Measurements from ENCODE around the gene KIAA1328.

KIAA1328 gene

GRCh38 chr18:36885981-36886380, 57.1 kb downstream of the KIAA1328 start:
- no peaks in the 10 kb centered on the region for H3K9me3 ChIP-seq (ENCODE audit: control insufficient read depth in 2 of 2, low read length in 2 of 2)
- H3K27me3 ChIP-seq (ENCODE audit: control insufficient read depth in 1 of 2, insufficient read depth in 2 of 2, low read length in 2 of 2): no peaks in the 10 kb centered on the region
- H3K4me1 ChIP-seq (ENCODE audit: control insufficient read depth, insufficient read depth, low read length): peaks cover 2% of the 10 kb centered on the region
- no peaks in the 10 kb centered on the region for H3K36me3 ChIP-seq (ENCODE audit: control insufficient read depth in 2 of 2, insufficient read depth in 2 of 2, low read length in 2 of 2)
- no peak overlapping the region for H3K4me3 ChIP-seq (ENCODE audit: low read length in 2 of 2)
- H3K9ac ChIP-seq (ENCODE audit: low read length in 2 of 2): no peak overlapping the region
- H3K27ac ChIP-seq (ENCODE audit: low read length): no peak overlapping the region

- Histone ChIP-seq H3K4me3 (ENCODE audit: low read length in 2 of 2) (no peak overlapping the region), H3K9me3 (ENCODE audit: control insufficient read depth in 2 of 2, low read length in 2 of 2) (no peaks in the 10 kb centered on the region), H3K9ac (ENCODE audit: low read length in 2 of 2) (no peak overlapping the region), H3K4me1 (ENCODE audit: control insufficient read depth, insufficient read depth, low read length) (peaks cover 2% of the 10 kb centered on the region), H3K27me3 (ENCODE audit: control insufficient read depth in 1 of 2, insufficient read depth in 2 of 2, low read length in 2 of 2) (no peaks in the 10 kb centered on the region), H3K36me3 (ENCODE audit: control insufficient read depth in 2 of 2, insufficient read depth in 2 of 2, low read length in 2 of 2) (no peaks in the 10 kb centered on the region), H3K27ac (ENCODE audit: low read length) (no peak overlapping the region)
Observed at GRCh38 chr18:36887114-36887513, 58.2 kb downstream of the KIAA1328 start.

- Histone ChIP-seq H3K27me3 (ENCODE audit: control insufficient read depth in 1 of 2, insufficient read depth in 2 of 2, low read length in 2 of 2) (no peaks in the 10 kb centered on the region), H3K4me3 (ENCODE audit: low read length in 2 of 2) (no peak overlapping the region), H3K4me1 (ENCODE audit: control insufficient read depth, insufficient read depth, low read length) (peaks cover 2% of the 10 kb centered on the region), H3K36me3 (ENCODE audit: control insufficient read depth in 2 of 2, insufficient read depth in 2 of 2, low read length in 2 of 2) (no peaks in the 10 kb centered on the region), H3K9me3 (ENCODE audit: control insufficient read depth in 2 of 2, low read length in 2 of 2) (no peaks in the 10 kb centered on the region), H3K9ac (ENCODE audit: low read length in 2 of 2) (no peak overlapping the region), H3K27ac (ENCODE audit: low read length) (no peak overlapping the region)
Observed at GRCh38 chr18:36887864-36888263, 58.9 kb downstream of the KIAA1328 start.

GRCh38 chr18:36888778-36889177, 59.9 kb downstream of the KIAA1328 start:
- Histone ChIP-seq H3K4me1 (ENCODE audit: control insufficient read depth, insufficient read depth, low read length) (peaks cover 2% of the 10 kb centered on the region), H3K27me3 (ENCODE audit: control insufficient read depth in 1 of 2, insufficient read depth in 2 of 2, low read length in 2 of 2) (no peaks in the 10 kb centered on the region), H3K9ac (ENCODE audit: low read length in 2 of 2) (no peak overlapping the region), H3K27ac (ENCODE audit: low read length) (no peak overlapping the region), H3K9me3 (ENCODE audit: control insufficient read depth in 2 of 2, low read length in 2 of 2) (no peaks in the 10 kb centered on the region), H3K4me3 (ENCODE audit: low read length in 2 of 2) (no peak overlapping the region), H3K36me3 (ENCODE audit: control insufficient read depth in 2 of 2, insufficient read depth in 2 of 2, low read length in 2 of 2) (no peaks in the 10 kb centered on the region)

- Histone ChIP-seq H3K27ac (ENCODE audit: low read length) (no peak overlapping the region), H3K36me3 (ENCODE audit: control insufficient read depth in 2 of 2, insufficient read depth in 2 of 2, low read length in 2 of 2) (no peaks in the 10 kb centered on the region), H3K4me3 (ENCODE audit: low read length in 2 of 2) (no peak overlapping the region), H3K4me1 (ENCODE audit: control insufficient read depth, insufficient read depth, low read length) (peaks cover 2% of the 10 kb centered on the region), H3K9ac (ENCODE audit: low read length in 2 of 2) (no peak overlapping the region), H3K9me3 (ENCODE audit: control insufficient read depth in 2 of 2, low read length in 2 of 2) (no peaks in the 10 kb centered on the region), H3K27me3 (ENCODE audit: control insufficient read depth in 1 of 2, insufficient read depth in 2 of 2, low read length in 2 of 2) (no peaks in the 10 kb centered on the region)
Observed at GRCh38 chr18:36889321-36889720, 60.4 kb downstream of the KIAA1328 start.

- Histone ChIP-seq H3K4me3 (ENCODE audit: low read length in 2 of 2) (no peak overlapping the region), H3K9ac (ENCODE audit: low read length in 2 of 2) (no peak overlapping the region), H3K9me3 (ENCODE audit: control insufficient read depth in 2 of 2, low read length in 2 of 2) (no peaks in the 10 kb centered on the region), H3K27me3 (ENCODE audit: control insufficient read depth in 1 of 2, insufficient read depth in 2 of 2, low read length in 2 of 2) (no peaks in the 10 kb centered on the region), H3K36me3 (ENCODE audit: control insufficient read depth in 2 of 2, insufficient read depth in 2 of 2, low read length in 2 of 2) (no peaks in the 10 kb centered on the region), H3K4me1 (ENCODE audit: control insufficient read depth, insufficient read depth, low read length) (peaks cover 2% of the 10 kb centered on the region), H3K27ac (ENCODE audit: low read length) (no peak overlapping the region)
Observed at GRCh38 chr18:36889742-36890141, 60.8 kb downstream of the KIAA1328 start.

GRCh38 chr18:36890598-36890997, 61.7 kb downstream of the KIAA1328 start:
- H3K36me3 ChIP-seq (ENCODE audit: control insufficient read depth in 2 of 2, insufficient read depth in 2 of 2, low read length in 2 of 2): no peaks in the 10 kb centered on the region
- H3K4me3 ChIP-seq (ENCODE audit: low read length in 2 of 2): no peak overlapping the region
- peaks cover 2% of the 10 kb centered on the region for H3K4me1 ChIP-seq (ENCODE audit: control insufficient read depth, insufficient read depth, low read length)
- H3K9me3 ChIP-seq (ENCODE audit: control insufficient read depth in 2 of 2, low read length in 2 of 2): no peaks in the 10 kb centered on the region
- no peak overlapping the region for H3K27ac ChIP-seq (ENCODE audit: low read length)
- H3K9ac ChIP-seq (ENCODE audit: low read length in 2 of 2): no peak overlapping the region
- no peaks in the 10 kb centered on the region for H3K27me3 ChIP-seq (ENCODE audit: control insufficient read depth in 1 of 2, insufficient read depth in 2 of 2, low read length in 2 of 2)

GRCh38 chr18:36893227-36893626, 64.3 kb downstream of the KIAA1328 start:
- Histone ChIP-seq H3K27me3 (ENCODE audit: control insufficient read depth in 1 of 2, insufficient read depth in 2 of 2, low read length in 2 of 2) (no peaks in the 10 kb centered on the region), H3K9ac (ENCODE audit: low read length in 2 of 2) (no peak overlapping the region), H3K4me1 (ENCODE audit: control insufficient read depth, insufficient read depth, low read length) (no peaks in the 10 kb centered on the region), H3K4me3 (ENCODE audit: low read length in 2 of 2) (no peak overlapping the region), H3K36me3 (ENCODE audit: control insufficient read depth in 2 of 2, insufficient read depth in 2 of 2, low read length in 2 of 2) (no peaks in the 10 kb centered on the region), H3K9me3 (ENCODE audit: control insufficient read depth in 2 of 2, low read length in 2 of 2) (no peaks in the 10 kb centered on the region), H3K27ac (ENCODE audit: low read length) (no peak overlapping the region)

- no peaks in the 10 kb centered on the region for H3K4me1 ChIP-seq (ENCODE audit: control insufficient read depth, insufficient read depth, low read length)
- no peaks in the 10 kb centered on the region for H3K36me3 ChIP-seq (ENCODE audit: control insufficient read depth in 2 of 2, insufficient read depth in 2 of 2, low read length in 2 of 2)
- no peaks in the 10 kb centered on the region for H3K27me3 ChIP-seq (ENCODE audit: control insufficient read depth in 1 of 2, insufficient read depth in 2 of 2, low read length in 2 of 2)
- peaks cover 2 to 3% of the 10 kb centered on the region in 2 donors for H3K9me3 ChIP-seq (ENCODE audit: control insufficient read depth in 2 of 2, low read length in 2 of 2)
- no peak overlapping the region for H3K4me3 ChIP-seq (ENCODE audit: low read length in 2 of 2)
- no peak overlapping the region for H3K27ac ChIP-seq (ENCODE audit: low read length)
- H3K9ac ChIP-seq (ENCODE audit: low read length in 2 of 2): no peak overlapping the region
Observed at GRCh38 chr18:36895606-36896005, 66.7 kb downstream of the KIAA1328 start.

- H3K4me1 ChIP-seq (ENCODE audit: control insufficient read depth, insufficient read depth, low read length): no peaks in the 10 kb centered on the region
- H3K9ac ChIP-seq (ENCODE audit: low read length in 2 of 2): no peak overlapping the region
- peaks cover 2 to 3% of the 10 kb centered on the region in 2 donors for H3K9me3 ChIP-seq (ENCODE audit: control insufficient read depth in 2 of 2, low read length in 2 of 2)
- H3K27me3 ChIP-seq (ENCODE audit: control insufficient read depth in 1 of 2, insufficient read depth in 2 of 2, low read length in 2 of 2): no peaks in the 10 kb centered on the region
- no peaks in the 10 kb centered on the region for H3K36me3 ChIP-seq (ENCODE audit: control insufficient read depth in 2 of 2, insufficient read depth in 2 of 2, low read length in 2 of 2)
- H3K27ac ChIP-seq (ENCODE audit: low read length): no peak overlapping the region
- H3K4me3 ChIP-seq (ENCODE audit: low read length in 2 of 2): no peak overlapping the region
Observed at GRCh38 chr18:36897253-36897652, 68.3 kb downstream of the KIAA1328 start.

- Histone ChIP-seq H3K36me3 (ENCODE audit: control insufficient read depth in 2 of 2, insufficient read depth in 2 of 2, low read length in 2 of 2) (no peaks in the 10 kb centered on the region), H3K4me3 (ENCODE audit: low read length in 2 of 2) (no peak overlapping the region), H3K27ac (ENCODE audit: low read length) (no peak overlapping the region), H3K9ac (ENCODE audit: low read length in 2 of 2) (no peak overlapping the region), H3K27me3 (ENCODE audit: control insufficient read depth in 1 of 2, insufficient read depth in 2 of 2, low read length in 2 of 2) (no peaks in the 10 kb centered on the region), H3K4me1 (ENCODE audit: control insufficient read depth, insufficient read depth, low read length) (no peaks in the 10 kb centered on the region), H3K9me3 (ENCODE audit: control insufficient read depth in 2 of 2, low read length in 2 of 2) (peaks cover 2 to 3% of the 10 kb centered on the region in 2 donors)
Observed at GRCh38 chr18:36899289-36899688, 70.4 kb downstream of the KIAA1328 start.
